Peyer's patch (tissue), 4 donors: ENCODE measurements around the gene SLC29A4. TPM values are rescaled to one million over a fixed set of nuclear protein-coding genes. Genes with fewer than 3 reads are reported as not detected.

ENCODE experiments used
- DNase-seq, 3 donors: peaks; one replicate each; pipeline ENCODE4 v3.0.0-alpha.2; 2017 to 2019
- H3K27ac ChIP-seq, 4 donors: fragments of 200-600 bp; sonication (generic); one replicate each; pipeline ENCODE4 v1.5.1; 2016 to 2019
- H3K27me3 ChIP-seq, 2 donors: fragments of 200-600 bp; sonication (generic); one replicate each; pipeline ENCODE4 v1.5.1; 2019
- H3K36me3 ChIP-seq, 3 donors: fragments of 200-600 bp; sonication (generic); one replicate each; pipeline ENCODE4 v1.5.1; 2016 to 2019
- H3K4me1 ChIP-seq, 4 donors: fragments of 200-600 bp; sonication (generic); one replicate each; pipeline ENCODE4 v1.5.1; 2016 to 2019
- H3K4me3 ChIP-seq, 4 donors: fragments of 200-600 bp; sonication (generic); 1 replicate in 3 of 4; 2 replicates in 1 of 4; pipeline ENCODE4 v1.5.1; 2016 to 2019; ENCODE audit warnings: mild to moderate bottlenecking in 1 of 4
- H3K9me3 ChIP-seq, 4 donors: fragments of 200-600 bp; sonication (generic); one replicate each; pipeline ENCODE4 v1.5.1; 2016 to 2019; ENCODE audit warnings: mild to moderate bottlenecking in 1 of 4
- POLR2A ChIP-seq, 2 donors: fragments of 450-650 bp; IDR thresholded peaks; one replicate each; pipeline ENCODE4 v1.5.1; 2017; ENCODE audit warnings: antibody characterized with exemption in 2 of 2, mild to moderate bottlenecking in 2 of 2, moderate library complexity in 2 of 2
- total RNA-seq, 4 donors: library from RNA; depleted of rRNA; stranded (reverse); fragments of >200 nt; gene quantifications; one replicate each; pipeline ENCODE4 v1.1.0, GENCODE V29; 2016
- TF ChIP-seq, protein P1 (sequence below), 6 experiments: fragments of 450-650 bp in 4 of 6; fragments of 200-600 bp in 2 of 6; sonication (generic) in 1 of 6; IDR thresholded peaks; one replicate each; pipeline ENCODE4 v1.5.1; 2017 to 2019; ENCODE audit warnings: antibody characterized with exemption in 6 of 6, mild to moderate bottlenecking in 3 of 6, moderate library complexity in 1 of 6

SLC29A4 gene
- total RNA-seq, 4 donors from 2014 or later = 3.2 to 12.4 (median 4.6) TPM

DNA sequence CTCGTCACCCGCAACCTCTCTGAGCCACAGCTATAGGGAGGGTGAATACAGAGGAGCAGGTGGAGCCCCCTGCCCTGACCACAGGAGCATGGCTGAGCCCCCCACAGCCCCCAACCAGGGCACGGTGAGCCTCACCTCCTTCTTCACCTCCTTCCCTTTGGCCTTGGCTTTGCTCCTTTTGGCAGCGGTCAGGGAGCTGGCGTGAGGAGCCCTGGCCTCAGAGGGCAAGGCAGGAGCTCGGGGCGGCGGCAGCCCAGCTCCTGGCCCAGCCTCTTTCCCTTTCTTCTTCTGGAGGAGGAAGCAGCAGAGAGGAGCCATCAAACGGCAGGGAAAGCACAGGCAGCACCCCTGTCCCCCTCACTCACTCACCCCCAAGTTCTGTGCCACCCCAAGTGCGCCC is 42.2 kb downstream of the SLC29A4 start:
- Histone ChIP-seq H3K4me1 (peaks cover 0 to 7% (median 0%) of the 10 kb centered on the region in 4 donors), H3K36me3 (peaks cover 0 to 80% (median 0%) of the 10 kb centered on the region in 3 donors), H3K27ac (no peak overlapping the region), H3K27me3 (no peaks in the 10 kb centered on the region), H3K9me3 (no peaks in the 10 kb centered on the region), H3K4me3 (no peak overlapping the region)
- TF ChIP-seq, protein P1, sequence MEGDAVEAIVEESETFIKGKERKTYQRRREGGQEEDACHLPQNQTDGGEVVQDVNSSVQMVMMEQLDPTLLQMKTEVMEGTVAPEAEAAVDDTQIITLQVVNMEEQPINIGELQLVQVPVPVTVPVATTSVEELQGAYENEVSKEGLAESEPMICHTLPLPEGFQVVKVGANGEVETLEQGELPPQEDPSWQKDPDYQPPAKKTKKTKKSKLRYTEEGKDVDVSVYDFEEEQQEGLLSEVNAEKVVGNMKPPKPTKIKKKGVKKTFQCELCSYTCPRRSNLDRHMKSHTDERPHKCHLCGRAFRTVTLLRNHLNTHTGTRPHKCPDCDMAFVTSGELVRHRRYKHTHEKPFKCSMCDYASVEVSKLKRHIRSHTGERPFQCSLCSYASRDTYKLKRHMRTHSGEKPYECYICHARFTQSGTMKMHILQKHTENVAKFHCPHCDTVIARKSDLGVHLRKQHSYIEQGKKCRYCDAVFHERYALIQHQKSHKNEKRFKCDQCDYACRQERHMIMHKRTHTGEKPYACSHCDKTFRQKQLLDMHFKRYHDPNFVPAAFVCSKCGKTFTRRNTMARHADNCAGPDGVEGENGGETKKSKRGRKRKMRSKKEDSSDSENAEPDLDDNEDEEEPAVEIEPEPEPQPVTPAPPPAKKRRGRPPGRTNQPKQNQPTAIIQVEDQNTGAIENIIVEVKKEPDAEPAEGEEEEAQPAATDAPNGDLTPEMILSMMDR (IDR thresholded peaks at IDR 0.05) = no peak
- TF ChIP-seq POLR2A (IDR thresholded peaks at IDR 0.05) = no peak
- DNase-seq = no peak

DNA sequence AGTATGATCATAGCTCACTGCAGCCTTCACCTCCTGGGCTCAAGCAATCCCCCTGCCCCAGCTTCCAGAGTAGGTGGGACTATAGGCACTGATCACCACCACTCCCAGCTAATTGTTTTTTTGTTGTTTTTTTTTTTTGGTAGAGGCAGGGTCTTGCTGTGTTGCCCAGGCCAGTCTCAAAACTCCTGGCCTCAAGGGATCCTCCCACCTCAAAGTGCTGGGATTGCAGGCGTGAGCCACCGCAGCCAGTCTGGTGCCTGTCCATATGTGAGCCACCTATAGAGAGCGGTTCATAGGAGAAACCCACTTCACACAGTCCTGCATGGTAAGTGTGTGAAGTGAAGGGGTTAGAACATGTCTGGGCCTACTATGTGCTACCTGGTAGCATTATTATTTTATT is 47.5 kb downstream of the SLC29A4 start:
- Histone ChIP-seq H3K36me3 (peaks cover 0 to 81% (median 0%) of the 10 kb centered on the region in 3 donors), H3K9me3 (no peaks in the 10 kb centered on the region), H3K27me3 (no peaks in the 10 kb centered on the region), H3K4me3 (no peak overlapping the region), H3K27ac (no peak overlapping the region), H3K4me1 (peaks cover 0 to 11% (median 4%) of the 10 kb centered on the region in 4 donors)
- no peak for TF ChIP-seq POLR2A (IDR thresholded peaks at IDR 0.05)
- TF ChIP-seq, protein P1 (IDR thresholded peaks at IDR 0.05) = no peak
- DNase-seq = no peak

DNA sequence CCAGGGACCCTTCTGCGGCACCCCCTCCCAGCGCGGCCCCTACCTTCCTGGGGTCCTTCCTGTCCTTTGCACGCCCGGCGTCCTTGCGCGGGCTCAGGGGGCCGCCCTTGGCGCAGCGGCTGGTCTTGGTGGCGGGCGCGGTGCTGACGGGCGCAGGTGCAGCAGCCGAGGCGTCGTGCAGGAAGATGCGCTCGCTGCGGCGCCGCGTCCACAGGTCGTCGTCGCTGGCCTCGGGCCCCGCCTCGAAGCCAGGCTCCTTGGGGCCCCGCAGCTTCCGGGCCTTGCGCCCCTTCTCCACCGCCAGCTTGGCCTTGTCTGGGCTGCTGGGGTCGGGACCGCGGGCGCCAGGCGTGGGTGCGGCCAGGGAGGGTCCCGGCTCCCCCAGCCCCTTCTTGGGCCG is 49.8 kb downstream of the SLC29A4 start:
- no peak for DNase-seq
- Histone ChIP-seq H3K4me3 (no peak overlapping the region), H3K27ac (no peak overlapping the region), H3K36me3 (peaks cover 0 to 86% (median 0%) of the 10 kb centered on the region in 3 donors), H3K9me3 (peaks cover 0 to 9% (median 0%) of the 10 kb centered on the region in 4 donors), H3K4me1 (peaks cover 0 to 11% (median 3%) of the 10 kb centered on the region in 4 donors), H3K27me3 (no peaks in the 10 kb centered on the region)
- no peak for TF ChIP-seq POLR2A (IDR thresholded peaks at IDR 0.05)
- TF ChIP-seq, protein P1 (IDR thresholded peaks at IDR 0.05) = no peak

DNA sequence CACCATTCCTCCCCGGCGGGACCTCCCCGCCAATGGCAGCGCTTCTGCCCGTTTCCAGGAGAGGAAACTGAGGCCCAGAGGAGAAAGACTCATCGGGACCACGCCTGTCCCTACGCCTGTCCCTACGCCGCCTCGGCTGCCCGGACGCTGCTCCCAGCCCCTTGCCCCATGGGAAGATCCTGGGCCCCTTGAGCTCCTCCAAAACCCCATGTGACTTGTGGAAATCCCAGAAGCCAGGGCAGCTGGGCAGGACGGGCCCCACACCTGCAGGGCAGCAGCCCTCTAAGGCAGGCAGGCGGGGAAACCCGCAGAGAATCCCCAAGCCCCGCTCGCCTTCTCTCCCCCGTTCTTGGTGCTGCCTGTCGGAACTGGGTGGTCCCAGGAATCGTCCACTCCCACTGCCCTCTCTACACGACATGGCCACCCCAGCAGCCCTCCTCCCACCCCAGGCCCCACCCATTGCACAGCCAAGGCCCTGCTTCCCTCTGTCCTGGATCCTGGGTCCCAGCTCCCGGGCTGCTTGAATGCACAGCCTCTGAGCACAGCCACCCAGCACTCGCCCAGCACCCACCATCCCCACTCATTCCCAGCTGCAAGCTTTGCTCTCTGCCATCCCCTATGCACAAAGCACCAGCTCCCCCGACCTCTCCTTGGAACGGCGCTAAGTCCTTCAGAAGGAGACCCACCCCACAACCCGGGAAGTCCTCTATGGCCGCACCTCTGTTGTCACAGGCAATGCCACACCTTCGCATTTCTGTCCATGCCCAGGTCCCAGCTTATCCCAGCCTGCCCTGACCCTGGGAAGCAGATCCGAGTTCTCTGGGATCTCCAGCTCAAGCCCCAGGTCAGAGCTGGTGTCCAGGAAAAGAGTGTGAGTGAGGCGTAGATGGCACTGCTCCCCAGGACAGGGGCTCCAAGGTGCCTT is 50.6 kb downstream of the SLC29A4 start:
- no peak for TF ChIP-seq POLR2A (IDR thresholded peaks at IDR 0.05)
- TF ChIP-seq, protein P1 (IDR thresholded peaks at IDR 0.05) = no peak
- peaks cover 0 to 93% (median 0%) of the 10 kb centered on the region in 3 donors for H3K36me3 ChIP-seq
- H3K4me3 ChIP-seq = no peak overlapping the region
- H3K27me3 ChIP-seq = no peaks in the 10 kb centered on the region
- H3K9me3 ChIP-seq = peaks cover 0 to 9% (median 0%) of the 10 kb centered on the region in 4 donors
- no peak for DNase-seq
- H3K27ac ChIP-seq = no peak overlapping the region
- H3K4me1 ChIP-seq = peaks cover 0 to 11% (median 0%) of the 10 kb centered on the region in 4 donors

DNA sequence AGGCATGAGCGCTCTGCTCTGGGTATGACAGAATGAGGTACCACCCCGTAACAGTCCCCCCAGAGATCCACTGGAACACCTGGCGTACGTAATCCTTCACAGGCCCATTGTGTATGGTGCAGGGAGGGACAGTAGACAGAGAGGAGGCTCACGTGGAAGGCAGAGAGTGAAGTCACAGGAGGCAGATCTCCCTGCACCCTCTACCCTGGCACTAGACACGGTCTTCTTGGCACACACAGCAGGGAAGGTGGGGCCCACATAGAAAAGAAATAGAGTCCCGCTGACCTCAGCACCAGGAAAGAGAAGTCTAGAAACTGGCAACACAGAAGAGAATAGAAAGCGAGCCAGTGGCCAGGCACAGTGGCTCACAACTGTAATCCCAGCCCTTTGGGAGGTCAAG is 51.9 kb downstream of the SLC29A4 start:
- no peak overlapping the region for H3K27ac ChIP-seq
- no peak for DNase-seq
- H3K27me3 ChIP-seq = no peaks in the 10 kb centered on the region
- H3K36me3 ChIP-seq = peaks cover 0 to 91% (median 0%) of the 10 kb centered on the region in 3 donors
- peaks cover 0 to 9% (median 0%) of the 10 kb centered on the region in 4 donors for H3K9me3 ChIP-seq
- H3K4me1 ChIP-seq = peaks cover 0 to 11% (median 0%) of the 10 kb centered on the region in 4 donors
- no peak for TF ChIP-seq POLR2A (IDR thresholded peaks at IDR 0.05)
- TF ChIP-seq, protein P1 (IDR thresholded peaks at IDR 0.05) = no peak
- no peak overlapping the region for H3K4me3 ChIP-seq
